ENCODE results near the gene DUSP22. TPM values are rescaled to one million over a fixed set of nuclear protein-coding genes. Genes with fewer than 3 reads are reported as not detected.

The DUSP22 gene
- total RNA-seq, 4 donors from 2014 or later, result 53.3 to 95.2 (median 71.3) TPM

GRCh38 chr6:348860-349396 lies 56.6 kb downstream of the DUSP22 start:
- peaks cover 35% of the 10 kb centered on the region for H3K36me3 ChIP-seq
- H3K27me3 ChIP-seq, result no peaks in the 10 kb centered on the region
- H3K27ac ChIP-seq, result no peak overlapping the region
- WGBS, result 87% methylated on average over 21 of the region's 21 CpGs
- H3K4me1 ChIP-seq, result no peaks in the 10 kb centered on the region
- no peak for TF ChIP-seq POLR2A (IDR thresholded peaks at IDR 0.05)
- TF ChIP-seq, protein P1, sequence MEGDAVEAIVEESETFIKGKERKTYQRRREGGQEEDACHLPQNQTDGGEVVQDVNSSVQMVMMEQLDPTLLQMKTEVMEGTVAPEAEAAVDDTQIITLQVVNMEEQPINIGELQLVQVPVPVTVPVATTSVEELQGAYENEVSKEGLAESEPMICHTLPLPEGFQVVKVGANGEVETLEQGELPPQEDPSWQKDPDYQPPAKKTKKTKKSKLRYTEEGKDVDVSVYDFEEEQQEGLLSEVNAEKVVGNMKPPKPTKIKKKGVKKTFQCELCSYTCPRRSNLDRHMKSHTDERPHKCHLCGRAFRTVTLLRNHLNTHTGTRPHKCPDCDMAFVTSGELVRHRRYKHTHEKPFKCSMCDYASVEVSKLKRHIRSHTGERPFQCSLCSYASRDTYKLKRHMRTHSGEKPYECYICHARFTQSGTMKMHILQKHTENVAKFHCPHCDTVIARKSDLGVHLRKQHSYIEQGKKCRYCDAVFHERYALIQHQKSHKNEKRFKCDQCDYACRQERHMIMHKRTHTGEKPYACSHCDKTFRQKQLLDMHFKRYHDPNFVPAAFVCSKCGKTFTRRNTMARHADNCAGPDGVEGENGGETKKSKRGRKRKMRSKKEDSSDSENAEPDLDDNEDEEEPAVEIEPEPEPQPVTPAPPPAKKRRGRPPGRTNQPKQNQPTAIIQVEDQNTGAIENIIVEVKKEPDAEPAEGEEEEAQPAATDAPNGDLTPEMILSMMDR (IDR thresholded peaks at IDR 0.05), result no peak
- TF ChIP-seq EP300 (IDR thresholded peaks at IDR 0.05), result no peak
- no peak for TF ChIP-seq POLR2AphosphoS5 (IDR thresholded peaks at IDR 0.05)
- DNase-seq (ENCODE audit: low spot score in 2 of 2), result no peak
- no peaks in the 10 kb centered on the region for H3K9me3 ChIP-seq
- no peak overlapping the region for H3K4me3 ChIP-seq

GRCh38 chr6:349491-349921 lies 57.2 kb downstream of the DUSP22 start:
- TF ChIP-seq POLR2A (IDR thresholded peaks at IDR 0.05), result no peak
- TF ChIP-seq EP300 (IDR thresholded peaks at IDR 0.05), result no peak
- TF ChIP-seq POLR2AphosphoS5 (IDR thresholded peaks at IDR 0.05), result no peak
- TF ChIP-seq, protein P1 (IDR thresholded peaks at IDR 0.05), result no peak
- no peak for DNase-seq (ENCODE audit: low spot score in 2 of 2)
- Histone ChIP-seq H3K27ac (no peak overlapping the region), H3K36me3 (peaks cover 35% of the 10 kb centered on the region), H3K4me1 (no peaks in the 10 kb centered on the region), H3K4me3 (no peak overlapping the region), H3K9me3 (no peaks in the 10 kb centered on the region), H3K27me3 (no peaks in the 10 kb centered on the region)
- 90% methylated on average over 6 of the region's 6 CpGs for WGBS

GRCh38 chr6:350371-350770 lies 58.1 kb downstream of the DUSP22 start:
- TF ChIP-seq POLR2A (IDR thresholded peaks at IDR 0.05) (no peak), POLR2AphosphoS5 (IDR thresholded peaks at IDR 0.05) (no peak), EP300 (IDR thresholded peaks at IDR 0.05) (no peak)
- TF ChIP-seq, protein P1 (IDR thresholded peaks at IDR 0.05), result no peak
- H3K9me3 ChIP-seq, result no peaks in the 10 kb centered on the region
- H3K27me3 ChIP-seq, result no peaks in the 10 kb centered on the region
- WGBS, result 95% methylated on average over 9 of the region's 9 CpGs
- H3K4me1 ChIP-seq, result no peaks in the 10 kb centered on the region
- peaks cover 35% of the 10 kb centered on the region for H3K36me3 ChIP-seq
- DNase-seq (ENCODE audit: low spot score in 2 of 2), result no peak
- no peak overlapping the region for H3K27ac ChIP-seq
- H3K4me3 ChIP-seq, result no peak overlapping the region

- Histone ChIP-seq H3K27ac (no peak overlapping the region), H3K4me3 (no peak overlapping the region), H3K27me3 (no peaks in the 10 kb centered on the region), H3K4me1 (no peaks in the 10 kb centered on the region), H3K9me3 (no peaks in the 10 kb centered on the region), H3K36me3 (peaks cover 34% of the 10 kb centered on the region)
- TF ChIP-seq POLR2A (IDR thresholded peaks at IDR 0.05) (no peak), POLR2AphosphoS5 (IDR thresholded peaks at IDR 0.05) (no peak), EP300 (IDR thresholded peaks at IDR 0.05) (no peak)
- TF ChIP-seq, protein P1 (IDR thresholded peaks at IDR 0.05), result no peak
- DNase-seq (ENCODE audit: low spot score in 2 of 2), result no peak
- 89% methylated on average over 31 of the region's 31 CpGs for WGBS
These were observed 59.0 kb downstream of the DUSP22 start for GRCh38 chr6:351011-351866.

- TF ChIP-seq, protein P1 (IDR thresholded peaks at IDR 0.05), result no peak
- H3K4me3 ChIP-seq, result no peak overlapping the region
- H3K9me3 ChIP-seq, result no peaks in the 10 kb centered on the region
- WGBS, result 82% methylated on average over 4 of the region's 4 CpGs
- H3K27me3 ChIP-seq, result no peaks in the 10 kb centered on the region
- peaks cover 29% of the 10 kb centered on the region for H3K36me3 ChIP-seq
- no peaks in the 10 kb centered on the region for H3K4me1 ChIP-seq
- no peak for DNase-seq (ENCODE audit: low spot score in 2 of 2)
- no peak overlapping the region for H3K27ac ChIP-seq
These were observed 59.6 kb downstream of the DUSP22 start for GRCh38 chr6:351867-352289.

Measured in suprapubic skin (tissue), 4 donors.